Measurements from ENCODE around the gene PSD4.

PSD4 gene

DNA sequence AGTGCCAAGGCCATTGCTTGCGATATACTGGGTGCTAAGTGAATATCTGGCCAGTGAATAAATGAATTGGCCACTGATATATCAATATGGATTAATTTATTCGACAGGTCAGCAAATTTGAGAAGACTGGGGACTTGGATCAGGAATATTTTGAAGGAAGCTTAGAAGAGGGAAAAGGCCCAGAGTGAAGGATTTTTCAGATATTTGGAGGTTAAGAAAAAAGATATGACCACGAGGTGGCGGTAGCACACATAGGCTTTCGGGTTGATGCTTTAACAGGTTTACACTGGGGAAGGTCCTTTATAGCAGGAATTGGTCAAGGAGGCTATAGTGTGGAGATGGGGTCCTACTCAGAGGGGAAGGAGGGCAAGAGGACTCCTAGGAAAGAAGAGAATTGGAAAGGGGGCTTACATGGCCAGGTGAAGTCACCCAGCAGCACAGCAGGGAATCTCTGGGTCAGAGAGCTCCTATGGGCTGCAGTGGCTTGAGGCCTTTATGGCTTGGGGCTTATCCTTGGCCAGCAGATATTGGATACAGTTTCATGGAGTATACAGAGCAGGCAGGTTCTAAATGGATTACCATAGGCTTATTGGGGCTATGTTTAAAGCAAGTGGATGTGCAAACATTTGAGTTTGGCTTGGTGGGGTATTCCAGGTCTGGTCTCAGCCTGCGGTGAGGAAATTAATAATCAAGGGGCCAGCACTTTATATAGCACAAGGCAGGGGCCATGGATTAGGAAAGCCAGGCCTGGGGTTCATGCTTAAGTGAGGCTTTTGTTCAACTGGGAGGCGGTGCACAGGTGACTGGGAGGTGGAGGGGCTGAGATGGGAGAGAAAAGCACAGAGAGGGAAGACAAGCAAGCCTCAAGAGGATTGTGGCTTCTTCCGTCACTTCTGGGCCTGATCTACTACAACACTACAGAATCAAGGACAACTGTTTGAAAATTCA is 36.7 kb upstream of the PSD4 start:
- no peak overlapping the region for H3K4me3 Mint-ChIP-seq
- no peaks in the 10 kb centered on the region for H3K9me3 Mint-ChIP-seq (ENCODE audit: low read depth)
- H3K4me1 Mint-ChIP-seq (ENCODE audit: low read depth): peaks cover 29% of the 10 kb centered on the region
- no peak overlapping the region for H3K27ac Mint-ChIP-seq
- no peaks in the 10 kb centered on the region for H3K36me3 Mint-ChIP-seq
- no peaks in the 10 kb centered on the region for H3K27me3 Mint-ChIP-seq

DNA sequence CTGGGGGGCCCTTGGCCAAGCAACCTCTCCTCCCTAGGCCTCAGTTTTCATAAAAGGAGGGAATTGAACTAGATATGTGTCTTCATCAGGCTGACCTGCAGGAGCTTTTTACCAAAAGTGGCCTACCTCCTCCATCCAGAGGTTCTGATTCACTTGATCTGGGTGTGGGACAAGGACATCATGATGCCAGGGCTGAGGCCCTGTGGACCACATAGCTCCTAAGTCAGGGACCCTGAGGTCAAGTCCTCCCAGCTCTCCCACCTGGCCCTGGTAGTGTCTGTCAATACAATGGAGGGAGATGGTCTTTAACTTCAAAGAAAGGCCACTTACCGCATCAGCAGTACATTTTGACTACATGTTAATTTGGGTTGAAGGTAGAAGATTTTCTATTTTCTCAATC is 35.9 kb upstream of the PSD4 start:
- Mint-ChIP-seq H3K27me3 (no peaks in the 10 kb centered on the region), H3K4me1 (ENCODE audit: low read depth) (peaks cover 29% of the 10 kb centered on the region), H3K9me3 (ENCODE audit: low read depth) (no peaks in the 10 kb centered on the region), H3K4me3 (no peak overlapping the region), H3K27ac (no peak overlapping the region), H3K36me3 (no peaks in the 10 kb centered on the region)

DNA sequence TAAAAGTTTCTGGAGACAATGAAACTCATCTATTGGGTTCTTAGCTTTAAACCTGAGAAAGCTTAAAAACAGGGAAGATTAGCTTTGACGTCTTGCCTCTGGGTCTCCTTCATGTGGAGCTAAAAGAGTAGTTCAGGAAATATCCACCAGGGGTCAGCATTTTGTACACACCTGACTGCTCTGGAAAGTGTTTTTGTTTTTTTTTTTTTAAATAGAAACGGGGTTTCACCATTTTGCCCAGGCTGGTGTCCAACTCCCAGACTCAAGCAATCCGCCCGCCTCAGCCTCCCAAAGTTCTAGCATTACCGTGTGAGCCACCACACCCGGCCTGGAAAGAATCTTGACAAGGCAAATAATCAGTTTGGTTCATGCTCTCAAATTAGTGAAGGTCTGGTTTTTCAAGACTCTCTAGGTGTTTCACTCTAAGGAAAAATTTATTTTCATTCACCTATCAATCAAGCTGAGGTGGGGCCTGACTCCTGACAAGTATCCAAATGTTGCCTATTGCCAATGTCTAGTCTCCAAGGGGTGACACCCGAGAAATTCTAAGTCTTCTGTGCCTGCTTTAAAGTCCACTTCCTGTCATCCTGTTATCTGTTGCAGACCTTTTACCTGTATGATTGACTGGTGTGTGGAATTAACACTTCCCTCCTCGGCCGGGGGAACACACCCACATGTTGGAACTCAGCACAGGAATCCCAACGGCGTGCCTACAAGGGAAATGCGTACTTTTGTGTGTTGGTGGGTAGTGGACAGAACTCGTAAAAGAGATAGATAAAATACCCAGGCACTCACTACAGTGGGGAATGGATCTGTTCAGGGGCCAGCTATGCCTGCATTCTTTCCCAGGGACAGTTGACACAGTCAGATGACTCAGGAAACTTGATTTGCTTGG is 35.1 kb upstream of the PSD4 start:
- H3K9me3 Mint-ChIP-seq (ENCODE audit: low read depth): no peaks in the 10 kb centered on the region
- H3K4me3 Mint-ChIP-seq: peak overlapping the region; percentile 60
- peak overlapping the region; percentile 71 for H3K27ac Mint-ChIP-seq
- H3K4me1 Mint-ChIP-seq (ENCODE audit: low read depth): peaks cover 29% of the 10 kb centered on the region
- H3K36me3 Mint-ChIP-seq: no peaks in the 10 kb centered on the region
- no peaks in the 10 kb centered on the region for H3K27me3 Mint-ChIP-seq

DNA sequence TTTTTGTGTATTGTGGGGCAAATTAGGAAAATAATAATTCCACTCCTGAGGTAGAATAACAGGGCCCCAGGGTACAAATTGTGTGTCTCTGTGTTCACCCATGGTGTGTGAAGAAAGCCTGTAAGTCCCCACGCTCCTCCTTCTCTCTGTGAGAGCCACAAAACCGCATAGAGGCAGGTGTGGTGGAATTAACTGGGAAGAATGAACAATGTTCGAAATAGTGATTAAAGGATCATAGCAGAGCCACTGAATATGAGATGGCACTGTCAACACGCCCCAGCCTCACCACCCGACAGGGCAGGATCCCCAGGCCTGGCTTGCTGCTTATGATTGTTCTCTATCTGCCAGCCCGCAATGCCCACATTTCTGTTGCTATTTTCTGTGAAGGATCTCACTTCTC is 32.3 kb upstream of the PSD4 start:
- H3K27ac Mint-ChIP-seq: no peak overlapping the region
- H3K36me3 Mint-ChIP-seq: no peaks in the 10 kb centered on the region
- H3K4me1 Mint-ChIP-seq (ENCODE audit: low read depth): peaks cover 28% of the 10 kb centered on the region
- no peaks in the 10 kb centered on the region for H3K9me3 Mint-ChIP-seq (ENCODE audit: low read depth)
- H3K4me3 Mint-ChIP-seq: no peak overlapping the region
- no peaks in the 10 kb centered on the region for H3K27me3 Mint-ChIP-seq

DNA sequence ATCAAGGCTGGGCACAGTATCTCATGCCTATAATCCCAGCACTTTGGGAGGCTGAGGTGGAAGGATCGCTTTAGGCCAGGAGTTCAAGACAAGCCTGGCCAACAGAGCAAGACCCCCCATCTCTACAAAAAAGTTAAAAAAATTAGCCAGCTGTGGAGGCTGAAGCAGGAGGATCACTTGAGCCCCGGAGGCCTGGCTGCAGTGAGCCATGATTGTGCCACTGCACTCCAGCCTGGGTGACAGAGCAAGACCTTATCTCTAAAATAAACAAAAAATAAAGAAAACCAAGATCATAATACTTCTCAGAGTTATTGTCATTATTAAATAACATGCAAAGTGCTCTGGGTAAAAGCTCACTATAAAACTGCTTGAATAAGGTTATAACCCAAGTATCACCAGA is 31.5 kb upstream of the PSD4 start:
- H3K36me3 Mint-ChIP-seq: no peaks in the 10 kb centered on the region
- no peak overlapping the region for H3K4me3 Mint-ChIP-seq
- peaks cover 22% of the 10 kb centered on the region for H3K4me1 Mint-ChIP-seq (ENCODE audit: low read depth)
- H3K27me3 Mint-ChIP-seq: no peaks in the 10 kb centered on the region
- H3K9me3 Mint-ChIP-seq (ENCODE audit: low read depth): no peaks in the 10 kb centered on the region
- H3K27ac Mint-ChIP-seq: no peak overlapping the region

DNA sequence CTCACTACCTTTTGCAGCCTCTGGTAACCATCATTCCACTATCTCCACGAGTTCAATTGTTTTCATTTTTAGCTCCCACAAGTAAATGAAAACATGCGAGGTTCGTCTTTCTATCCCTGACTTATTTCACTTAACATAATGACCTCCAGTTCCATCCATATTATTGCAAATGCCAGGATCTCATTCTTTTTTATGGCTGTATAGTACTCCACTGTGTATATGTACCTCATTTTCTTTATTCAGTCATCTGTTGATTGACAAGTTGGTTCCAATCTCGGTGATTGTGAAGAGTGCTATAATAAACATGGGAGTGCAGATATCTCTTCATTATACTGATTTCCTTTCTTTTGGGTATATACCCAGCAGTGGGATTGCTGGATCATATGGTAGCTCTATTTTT is 29.5 kb upstream of the PSD4 start:
- H3K36me3 Mint-ChIP-seq: no peaks in the 10 kb centered on the region
- H3K4me1 Mint-ChIP-seq (ENCODE audit: low read depth): peaks cover 7% of the 10 kb centered on the region
- H3K9me3 Mint-ChIP-seq (ENCODE audit: low read depth): peaks cover 3% of the 10 kb centered on the region
- no peaks in the 10 kb centered on the region for H3K27me3 Mint-ChIP-seq
- H3K4me3 Mint-ChIP-seq: no peak overlapping the region
- no peak overlapping the region for H3K27ac Mint-ChIP-seq

DNA sequence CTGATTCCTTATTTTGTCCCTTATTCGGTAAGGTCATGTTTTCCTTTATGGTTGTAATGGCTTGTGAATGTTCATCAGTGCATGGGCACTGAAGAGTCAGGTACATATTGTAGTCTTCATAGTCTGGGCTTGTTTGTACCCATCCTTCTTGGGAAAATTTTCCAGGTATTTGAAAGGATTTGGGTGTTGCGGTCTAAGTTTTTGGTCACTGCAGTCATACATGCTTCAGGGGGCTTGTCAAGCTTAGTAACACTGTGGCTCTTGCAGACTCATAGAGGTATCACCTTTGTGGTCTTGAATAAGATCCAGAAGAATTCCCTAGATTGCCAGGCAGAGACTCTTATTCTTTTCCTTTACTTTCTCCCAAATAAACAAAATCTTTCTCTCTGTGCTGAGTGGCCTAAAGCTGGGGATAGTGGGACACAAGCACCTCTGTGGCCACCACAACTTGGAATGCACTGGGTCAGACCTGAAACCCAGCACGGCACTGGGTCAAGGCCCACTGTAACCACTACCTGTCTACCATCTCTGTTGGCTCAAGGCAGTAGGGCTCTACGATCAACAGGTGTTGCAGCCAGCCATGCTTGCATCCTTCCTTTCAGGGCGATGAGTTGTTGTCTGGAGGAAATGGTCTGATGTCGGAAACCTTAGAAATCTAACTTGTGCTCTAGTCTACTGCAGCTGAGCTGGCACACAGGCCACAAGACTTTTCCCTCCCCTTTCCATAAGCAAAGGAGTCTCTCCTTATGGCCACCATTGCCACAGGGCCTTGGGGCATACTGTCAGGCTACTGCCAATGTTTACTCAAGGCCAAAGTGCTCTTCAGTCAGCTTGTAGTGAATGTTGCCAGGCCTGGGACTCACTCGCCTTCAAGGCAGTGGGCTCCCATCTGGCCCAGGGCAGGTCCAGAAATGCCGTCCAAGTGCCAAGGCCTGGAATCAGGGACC is 24.9 kb upstream of the PSD4 start:
- Mint-ChIP-seq H3K9me3 (ENCODE audit: low read depth) (peaks cover 3% of the 10 kb centered on the region), H3K4me3 (no peak overlapping the region), H3K4me1 (ENCODE audit: low read depth) (peaks cover 4% of the 10 kb centered on the region), H3K36me3 (no peaks in the 10 kb centered on the region), H3K27me3 (no peaks in the 10 kb centered on the region), H3K27ac (no peak overlapping the region)

DNA sequence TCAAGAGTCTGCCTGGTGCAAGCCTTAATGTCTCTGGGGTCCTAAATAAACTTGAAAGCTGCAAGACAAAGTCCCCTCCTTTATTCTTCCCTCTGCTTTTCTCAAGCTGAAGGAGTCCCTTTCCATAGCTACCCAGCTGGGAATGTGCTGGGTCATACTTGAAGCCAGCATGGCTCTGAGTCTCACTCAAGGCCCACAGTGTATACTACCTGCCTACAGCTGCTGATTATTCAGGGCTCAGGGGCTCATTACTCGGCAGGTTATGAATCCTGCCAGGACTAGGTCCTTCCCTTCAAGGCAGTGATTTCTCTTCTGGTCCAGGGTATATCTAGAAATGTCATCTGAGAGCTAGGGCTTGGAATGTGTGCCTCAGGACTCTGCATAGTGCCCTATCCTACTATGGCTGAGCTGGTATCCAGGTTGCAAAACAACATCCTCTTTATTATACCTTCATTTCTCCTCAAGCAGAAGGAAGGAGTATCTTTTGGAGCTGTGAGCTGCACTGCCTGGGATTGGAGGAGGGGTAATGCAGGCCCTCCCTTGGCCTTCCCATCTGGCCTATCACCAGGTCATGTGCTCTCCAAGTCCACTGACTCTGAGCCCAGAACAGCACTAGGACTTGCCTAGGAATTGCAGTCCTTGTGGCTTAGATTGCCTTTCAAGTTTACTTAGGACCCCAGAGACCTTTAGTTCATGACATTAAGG is 24.1 kb upstream of the PSD4 start:
- H3K9me3 Mint-ChIP-seq (ENCODE audit: low read depth): peaks cover 3% of the 10 kb centered on the region
- H3K27ac Mint-ChIP-seq: no peak overlapping the region
- peaks cover 4% of the 10 kb centered on the region for H3K4me1 Mint-ChIP-seq (ENCODE audit: low read depth)
- no peaks in the 10 kb centered on the region for H3K36me3 Mint-ChIP-seq
- no peaks in the 10 kb centered on the region for H3K27me3 Mint-ChIP-seq
- no peak overlapping the region for H3K4me3 Mint-ChIP-seq

DNA sequence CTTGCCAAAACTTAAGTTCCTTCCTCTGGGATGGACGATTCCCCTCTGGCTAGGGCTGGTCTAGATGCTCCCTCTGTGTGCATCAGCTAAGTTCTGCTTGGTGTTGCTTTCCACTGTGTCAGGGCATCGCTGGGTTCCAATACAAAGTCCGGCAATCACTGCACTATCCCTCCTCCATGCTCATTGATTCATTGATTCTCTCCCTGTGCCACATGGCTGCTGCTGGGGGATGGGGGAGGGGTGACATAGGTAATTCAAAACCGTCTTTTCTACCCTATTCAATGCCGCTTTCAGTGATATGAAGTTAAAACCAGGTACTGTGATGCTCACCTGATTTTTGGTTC is 23.5 kb upstream of the PSD4 start:
- H3K36me3 Mint-ChIP-seq: no peaks in the 10 kb centered on the region
- H3K27me3 Mint-ChIP-seq: no peaks in the 10 kb centered on the region
- H3K27ac Mint-ChIP-seq: no peak overlapping the region
- H3K4me3 Mint-ChIP-seq: no peak overlapping the region
- peaks cover 4% of the 10 kb centered on the region for H3K4me1 Mint-ChIP-seq (ENCODE audit: low read depth)
- peaks cover 3% of the 10 kb centered on the region for H3K9me3 Mint-ChIP-seq (ENCODE audit: low read depth)

DNA sequence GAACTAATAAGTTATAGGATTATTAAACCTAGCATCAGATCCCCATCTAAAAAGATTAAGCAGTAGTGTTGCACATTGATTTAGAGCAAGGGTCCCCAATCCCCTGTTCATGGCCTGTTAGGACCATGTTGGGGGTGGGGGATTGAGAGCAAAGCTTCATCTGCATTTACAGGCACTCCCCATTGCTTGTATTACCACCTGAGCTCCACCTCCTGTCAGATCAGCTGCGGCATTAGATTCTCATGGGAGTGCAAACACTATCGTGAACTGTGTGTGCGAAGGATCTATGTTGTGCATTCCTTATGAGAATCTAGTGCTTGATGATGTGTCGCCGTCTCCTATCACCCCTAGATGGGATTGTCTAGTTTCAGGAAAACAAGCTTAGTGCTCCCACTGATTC is 18.4 kb upstream of the PSD4 start:
- Mint-ChIP-seq H3K4me1 (ENCODE audit: low read depth) (peaks cover 26% of the 10 kb centered on the region), H3K4me3 (no peak overlapping the region), H3K27me3 (no peaks in the 10 kb centered on the region), H3K36me3 (no peaks in the 10 kb centered on the region), H3K27ac (no peak overlapping the region), H3K9me3 (ENCODE audit: low read depth) (no peaks in the 10 kb centered on the region)

DNA sequence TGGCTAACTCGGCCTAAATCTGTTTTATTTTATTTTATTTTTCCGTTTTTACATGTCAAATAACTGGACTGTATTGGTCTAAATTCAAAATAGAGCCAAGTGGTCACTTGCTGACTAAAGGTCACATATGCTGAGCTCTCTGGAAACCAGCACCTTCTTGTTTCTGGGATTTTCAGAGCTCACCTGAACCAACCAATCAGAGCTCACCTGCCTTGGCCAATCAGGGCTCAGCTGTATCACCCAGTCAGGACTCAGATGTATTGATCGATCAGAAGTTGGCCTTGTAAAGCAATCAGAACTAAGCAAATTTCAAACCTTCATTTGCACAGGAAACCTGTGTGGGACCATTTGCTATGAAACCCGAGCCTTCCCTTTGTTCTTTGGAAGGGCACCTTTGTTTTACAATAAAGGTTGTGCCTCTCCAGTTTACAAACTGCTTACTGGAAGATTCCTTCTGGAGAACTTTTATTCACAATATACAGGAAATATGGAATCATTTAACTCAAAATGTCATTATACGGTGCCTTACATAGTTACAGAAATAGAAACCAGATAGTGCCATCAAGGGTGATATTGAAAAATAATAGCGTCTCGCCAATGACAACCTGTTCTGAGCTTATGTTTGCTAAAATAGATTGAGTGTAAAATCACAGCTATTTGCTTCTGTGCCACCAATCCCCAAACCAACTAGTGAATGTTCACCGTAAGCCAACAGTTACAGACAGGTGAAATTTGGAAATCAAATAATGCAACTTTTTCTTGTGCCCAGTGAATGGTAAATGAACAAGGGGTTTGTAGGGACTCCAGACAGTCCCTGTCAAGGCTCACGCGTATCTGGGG is 17.3 kb upstream of the PSD4 start:
- peaks cover 26% of the 10 kb centered on the region for H3K4me1 Mint-ChIP-seq (ENCODE audit: low read depth)
- H3K4me3 Mint-ChIP-seq: peak overlapping the region; percentile 86
- H3K36me3 Mint-ChIP-seq: no peaks in the 10 kb centered on the region
- peak overlapping the region; percentile 78 for H3K27ac Mint-ChIP-seq
- H3K9me3 Mint-ChIP-seq (ENCODE audit: low read depth): no peaks in the 10 kb centered on the region
- H3K27me3 Mint-ChIP-seq: no peaks in the 10 kb centered on the region

DNA sequence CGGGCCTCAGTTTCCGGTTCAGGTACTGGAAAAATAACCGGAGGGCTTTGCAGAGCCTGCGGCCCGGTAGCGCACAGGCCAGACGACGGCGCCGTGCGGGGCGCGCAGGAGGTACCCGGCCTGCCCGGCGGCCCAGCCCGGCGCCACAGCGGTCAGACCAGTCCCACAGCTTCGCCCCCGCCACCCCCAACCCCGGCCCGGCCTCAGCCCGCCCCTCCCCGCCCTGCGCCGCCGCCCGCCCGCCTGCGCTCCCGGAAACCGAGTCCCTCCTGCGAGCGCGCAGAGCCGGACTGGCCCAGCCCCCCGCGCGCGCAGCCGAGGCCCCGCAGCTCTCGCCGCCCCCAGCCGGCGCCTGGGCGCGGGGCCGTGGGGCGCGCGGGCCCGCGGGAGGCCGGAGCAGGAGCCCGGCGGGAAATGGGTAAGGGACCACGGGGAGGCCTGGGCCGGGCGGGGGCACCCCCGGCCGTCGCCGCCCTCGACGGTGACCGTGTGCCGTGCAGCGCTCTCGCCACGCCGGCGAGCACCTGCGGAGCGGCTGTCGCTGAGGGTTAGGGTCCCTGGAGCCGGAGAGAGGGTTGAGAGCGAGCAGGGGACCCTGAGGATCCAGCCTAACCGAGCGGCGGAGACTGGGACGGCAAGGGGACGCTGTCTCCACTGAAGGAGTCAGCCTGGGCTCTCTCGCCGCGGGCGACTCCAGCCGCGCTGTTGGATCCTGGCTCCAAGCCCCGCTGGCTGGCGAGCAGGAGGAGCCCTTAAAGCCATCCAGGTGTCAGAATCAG is 16.5 kb upstream of the PSD4 start:
- peak overlapping the region; percentile 87 for H3K4me3 Mint-ChIP-seq
- no peaks in the 10 kb centered on the region for H3K27me3 Mint-ChIP-seq
- H3K9me3 Mint-ChIP-seq (ENCODE audit: low read depth): no peaks in the 10 kb centered on the region
- H3K27ac Mint-ChIP-seq: peak overlapping the region; percentile 91
- H3K36me3 Mint-ChIP-seq: no peaks in the 10 kb centered on the region
- H3K4me1 Mint-ChIP-seq (ENCODE audit: low read depth): peaks cover 28% of the 10 kb centered on the region

All from activated naive CD8-positive, alpha-beta T cell (primary cell).